KMS-11 (cell line): ENCODE measurements around the gene PKN1.

Source experiments
- H2AFZ ChIP-seq: fragments of 200-600 bp; sonication (generic); 2 replicates; pipeline ENCODE4 v1.6.1; 2016; ENCODE audit warnings: antibody characterized with exemption, mixed run types, low read depth
- H3K27ac ChIP-seq: fragments of 200-600 bp; sonication (generic); 2 replicates; pipeline ENCODE4 v1.6.1; 2016; ENCODE audit warnings: mild to moderate bottlenecking, mixed run types
- H3K27me3 ChIP-seq: fragments of 200-600 bp; sonication (generic); 2 replicates; pipeline ENCODE4 v1.6.1; 2017; ENCODE audit warnings: mild to moderate bottlenecking, low read depth, mixed run types, moderate library complexity; ENCODE audit not compliant: insufficient read depth
- H3K36me3 ChIP-seq: fragments of 200-600 bp; sonication (generic); 2 replicates; pipeline ENCODE4 v1.6.1; 2017; ENCODE audit warnings: mild to moderate bottlenecking, mixed run types; ENCODE audit not compliant: insufficient read depth
- H3K4me1 ChIP-seq: fragments of 200-600 bp; sonication (generic); 2 replicates; pipeline ENCODE4 v1.6.1; 2016; ENCODE audit warnings: mild to moderate bottlenecking, low read depth, mixed run types; ENCODE audit not compliant: poor library complexity, severe bottlenecking
- H3K4me2 ChIP-seq: fragments of 200-600 bp; sonication (generic); 2 replicates; pipeline ENCODE4 v1.7.0; 2016; ENCODE audit warnings: mild to moderate bottlenecking, mixed run types
- H3K4me3 ChIP-seq: fragments of 200-600 bp; sonication (generic); IDR thresholded peaks from 2 replicates; pipeline ENCODE4 v1.6.1; 2017; ENCODE audit warnings: low read depth, low read length, mixed read lengths; ENCODE audit not compliant: insufficient read depth
- H3K79me2 ChIP-seq: fragments of 200-600 bp; sonication (generic); 2 replicates; pipeline ENCODE4 v1.6.1; 2016; ENCODE audit warnings: low read depth, mixed run types; ENCODE audit not compliant: insufficient read depth
- H3K9ac ChIP-seq: fragments of 200-600 bp; sonication (generic); 2 replicates; pipeline ENCODE4 v1.6.1; 2016; ENCODE audit warnings: mild to moderate bottlenecking, mixed run types
- H4K20me1 ChIP-seq: fragments of 200-600 bp; sonication (generic); 2 replicates; pipeline ENCODE4 v1.6.1; 2016; ENCODE audit warnings: mild to moderate bottlenecking, mixed run types; ENCODE audit not compliant: insufficient read depth
- CTCF ChIP-seq: fragments of 200-600 bp; sonication (generic); conservative IDR thresholded peaks from 2 replicates; pipeline ENCODE4 v1.6.1; 2017; ENCODE audit warnings: low read depth, mild to moderate bottlenecking, antibody characterized with exemption, low read length, moderate library complexity, mixed read lengths

The PKN1 gene

DNA sequence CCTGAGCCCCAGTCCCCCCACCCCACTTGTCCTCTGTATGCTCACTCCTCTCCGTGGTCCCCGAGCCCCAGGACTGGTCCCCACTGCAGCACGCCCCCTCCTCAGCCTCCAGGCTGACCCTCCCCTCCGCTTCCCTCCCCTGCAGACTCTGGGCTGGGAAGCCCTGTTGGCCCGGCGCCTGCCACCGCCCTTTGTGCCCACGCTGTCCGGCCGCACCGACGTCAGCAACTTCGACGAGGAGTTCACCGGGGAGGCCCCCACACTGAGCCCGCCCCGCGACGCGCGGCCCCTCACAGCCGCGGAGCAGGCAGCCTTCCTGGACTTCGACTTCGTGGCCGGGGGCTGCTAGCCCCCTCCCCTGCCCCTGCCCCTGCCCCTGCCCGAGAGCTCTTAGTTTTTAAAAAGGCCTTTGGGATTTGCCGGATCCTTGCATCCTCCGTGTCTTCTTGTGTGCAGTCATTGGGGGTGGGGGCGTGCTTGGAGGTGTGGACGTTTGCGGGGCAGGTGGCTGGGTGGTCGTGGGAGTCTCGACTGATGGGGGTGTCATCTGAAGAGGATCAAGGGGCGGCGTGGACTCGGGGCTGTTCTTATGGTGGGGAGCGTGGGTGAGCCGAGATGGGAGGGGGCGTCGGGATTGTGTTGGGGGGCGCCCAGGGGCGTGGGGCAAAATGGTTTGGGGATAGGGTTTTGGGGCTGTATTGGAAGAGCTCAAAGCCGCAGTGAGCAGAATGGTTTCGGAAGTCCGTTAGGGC is 38.5 kb downstream of the PKN1 start:
- no peaks in the 10 kb centered on the region for H4K20me1 ChIP-seq
- no peaks in the 10 kb centered on the region for H3K27me3 ChIP-seq
- no peak overlapping the region for H3K27ac ChIP-seq
- no peak for TF ChIP-seq CTCF
- peak overlapping the region; percentile 54; the same call in 1 of the 2 replicates for H2AFZ ChIP-seq
- H3K79me2 ChIP-seq: no peaks in the 10 kb centered on the region
- H3K4me3 ChIP-seq: no peak overlapping the region
- no peaks in the 10 kb centered on the region for H3K4me1 ChIP-seq
- H3K36me3 ChIP-seq: no peaks in the 10 kb centered on the region
- 0 out of 2 replicates have a peak overlapping the region, but pooled peaks have one; percentile 17 for H3K4me2 ChIP-seq
- no peak overlapping the region for H3K9ac ChIP-seq

DNA sequence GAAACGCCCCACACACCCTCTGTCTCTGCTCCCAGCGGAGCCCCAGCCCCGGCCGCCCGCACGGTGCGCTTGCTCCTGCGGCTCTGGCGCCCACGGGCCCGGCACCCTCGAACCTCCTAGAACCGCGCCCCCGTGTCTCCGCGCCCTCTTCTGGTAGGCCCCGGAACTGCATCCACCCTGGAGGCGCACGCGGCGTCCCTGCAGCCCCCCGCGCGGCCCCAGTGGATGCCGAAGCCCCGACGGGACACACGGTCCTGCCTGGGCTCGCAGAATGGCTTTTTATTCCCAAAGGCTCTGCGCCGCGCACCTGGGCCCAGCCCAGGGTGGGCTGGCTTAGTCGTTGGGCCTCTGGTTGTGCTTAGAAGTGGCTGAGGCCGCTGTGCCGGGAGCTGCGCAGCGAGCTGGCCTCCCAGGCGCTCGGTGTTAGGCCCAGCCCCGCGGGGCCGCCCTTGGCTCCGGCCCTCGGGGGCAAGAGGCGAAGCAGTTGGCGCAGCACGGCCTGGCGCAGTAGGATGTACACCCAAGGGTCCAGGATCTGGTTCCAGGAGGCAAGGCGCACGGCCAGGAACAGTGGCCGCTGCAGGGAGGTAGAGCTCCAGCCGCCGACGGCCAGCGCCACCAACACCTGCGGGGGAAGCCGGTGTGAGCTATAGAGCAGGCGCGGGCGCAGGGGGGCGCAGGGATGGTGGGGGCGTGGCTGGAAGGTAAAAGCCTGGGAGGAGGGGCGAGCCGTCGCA is 39.3 kb downstream of the PKN1 start:
- Histone ChIP-seq H3K27ac (no peak overlapping the region), H3K79me2 (no peaks in the 10 kb centered on the region), H3K27me3 (no peaks in the 10 kb centered on the region), H4K20me1 (no peaks in the 10 kb centered on the region), H3K4me3 (no peak overlapping the region), H2AFZ (peak overlapping the region; percentile 54), H3K4me2 (0 out of 2 replicates have a peak overlapping the region, but pooled peaks have one; percentile 17), H3K36me3 (no peaks in the 10 kb centered on the region), H3K9ac (no peak overlapping the region), H3K4me1 (no peaks in the 10 kb centered on the region)
- TF ChIP-seq CTCF: peak; percentile 90

DNA sequence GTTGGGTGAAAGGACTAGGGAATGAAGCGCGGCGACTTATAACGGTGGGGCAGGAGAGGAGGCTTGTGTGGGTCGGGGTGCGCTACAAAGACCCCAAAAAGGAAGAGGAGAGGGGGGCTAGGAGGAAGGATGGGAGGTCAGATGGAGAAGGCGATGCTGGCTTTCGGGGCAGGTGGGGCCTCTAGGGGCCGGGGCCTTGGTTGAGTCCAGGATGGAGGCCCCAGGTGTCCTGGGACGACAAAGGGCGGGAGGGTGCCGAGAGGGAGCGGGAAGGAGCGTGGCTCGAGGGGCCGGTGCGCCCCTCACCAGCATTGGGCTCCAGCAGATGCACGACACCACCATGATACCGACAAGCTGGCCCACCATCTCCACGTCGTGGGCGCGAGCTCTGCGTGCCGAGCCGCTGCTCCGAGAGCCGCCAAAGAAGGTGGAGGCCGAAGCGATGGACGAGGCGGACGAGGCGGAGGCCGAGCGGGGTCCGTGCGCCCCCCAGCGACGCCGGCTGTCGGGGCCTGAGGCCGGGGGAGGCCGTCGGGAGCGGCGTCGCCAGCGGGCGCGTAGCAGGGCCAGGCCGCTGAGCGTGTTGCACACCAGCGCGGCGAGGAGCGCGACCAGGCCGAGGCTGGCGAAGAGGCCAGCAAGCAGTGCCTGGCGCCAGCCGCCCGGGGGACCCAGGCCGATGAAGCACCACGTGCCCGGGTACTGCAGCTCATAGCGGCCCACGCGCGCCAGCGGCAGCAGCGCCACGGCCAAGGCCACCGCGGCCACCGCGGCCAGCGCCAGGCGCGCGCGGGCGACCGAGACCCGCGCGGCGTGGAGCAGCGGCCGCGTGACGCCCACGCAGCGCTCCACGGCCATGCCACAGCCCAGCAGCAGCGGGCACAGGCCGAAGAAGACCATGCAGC is 40.2 kb downstream of the PKN1 start:
- Histone ChIP-seq H3K9ac (no peak overlapping the region), H3K27ac (no peak overlapping the region), H3K4me2 (no peak overlapping the region), H3K79me2 (no peaks in the 10 kb centered on the region), H3K4me3 (no peak overlapping the region), H3K27me3 (no peaks in the 10 kb centered on the region), H3K36me3 (no peaks in the 10 kb centered on the region), H4K20me1 (no peaks in the 10 kb centered on the region), H3K4me1 (no peaks in the 10 kb centered on the region), H2AFZ (no peak overlapping the region)
- TF ChIP-seq CTCF: no peak

GRCh38 chr19:14473978-14474578 is 41.0 kb downstream of the PKN1 start:
- H3K4me1 ChIP-seq: no peaks in the 10 kb centered on the region

More at GRCh38 chr19:14473978-14474578, 41.0 kb downstream of the PKN1 start:
- Histone ChIP-seq H3K9ac (no peak overlapping the region), H3K36me3 (no peaks in the 10 kb centered on the region), H3K79me2 (no peaks in the 10 kb centered on the region), H3K4me2 (no peak overlapping the region), H4K20me1 (no peaks in the 10 kb centered on the region), H3K27me3 (no peaks in the 10 kb centered on the region), H3K27ac (no peak overlapping the region), H3K4me3 (no peak overlapping the region), H2AFZ (no peak overlapping the region)
- no peak for TF ChIP-seq CTCF
